Hepatocyte (in vitro differentiated cells): ENCODE results near the gene CHST15. TPM values are rescaled to one million over a fixed set of nuclear protein-coding genes. Genes with fewer than 3 reads are reported as not detected.

Experiments used
- DNase-seq: peaks from one replicate; pipeline ENCODE4 v3.0.0-alpha.2; 2016; ENCODE audit warnings: low spot score
- H2AFZ ChIP-seq: fragments of 200-600 bp; sonication (generic); 2 replicates; pipeline ENCODE4 v1.6.0; 2016; ENCODE audit warnings: antibody characterized with exemption, mild to moderate bottlenecking
- H3K27ac ChIP-seq: fragments of 200-600 bp; sonication (generic); 2 replicates; pipeline ENCODE4 v1.5.1; 2016; ENCODE audit warnings: mild to moderate bottlenecking
- H3K27me3 ChIP-seq: fragments of 200-600 bp; sonication (generic); 2 replicates; pipeline ENCODE4 v1.6.1; 2016
- H3K36me3 ChIP-seq: fragments of 200-600 bp; sonication (generic); replicated peaks from 2 replicates; pipeline ENCODE4 v1.5.1; 2016; ENCODE audit warnings: low read depth; ENCODE audit not compliant: insufficient read depth
- H3K4me1 ChIP-seq: fragments of 200-600 bp; sonication (generic); 2 replicates; pipeline ENCODE4 v1.5.1; 2016; ENCODE audit warnings: mild to moderate bottlenecking, moderate library complexity; ENCODE audit not compliant: insufficient read depth
- H3K4me2 ChIP-seq: fragments of 200-600 bp; sonication (generic); 2 replicates; pipeline ENCODE4 v1.6.0; 2016
- H3K4me3 ChIP-seq: fragments of 200-600 bp; sonication (generic); 2 replicates; pipeline ENCODE4 v1.5.1; 2016; ENCODE audit warnings: mild to moderate bottlenecking
- H3K79me2 ChIP-seq: fragments of 200-600 bp; sonication (generic); 2 replicates; pipeline ENCODE4 v1.6.0; 2017; ENCODE audit warnings: mild to moderate bottlenecking
- H3K9me2 ChIP-seq: fragments of 200-600 bp; sonication (generic); replicated peaks from 2 replicates; pipeline ENCODE4 v1.6.0; 2017; ENCODE audit warnings: mild to moderate bottlenecking; ENCODE audit not compliant: insufficient read depth
- H3K9me3 ChIP-seq: fragments of 200-600 bp; sonication (generic); 2 replicates; pipeline ENCODE4 v1.5.1; 2016; ENCODE audit warnings: low read depth, mild to moderate bottlenecking
- H4K20me1 ChIP-seq: fragments of 200-600 bp; sonication (generic); 2 replicates; pipeline ENCODE4 v1.6.0; 2016; ENCODE audit warnings: mild to moderate bottlenecking; ENCODE audit not compliant: insufficient read depth, poor library complexity, severe bottlenecking
- EZH2 ChIP-seq: fragments of 200-600 bp; sonication (generic); IDR thresholded peaks from 2 replicates; pipeline ENCODE4 v1.6.1; 2016; ENCODE audit warnings: antibody characterized with exemption, mild to moderate bottlenecking, borderline replicate concordance
- EZH2phosphoT487 ChIP-seq: fragments of 200-600 bp; sonication (generic); IDR thresholded peaks from one replicate; pipeline ENCODE4 v1.6.1; 2018; ENCODE audit warnings: antibody characterized with exemption, mild to moderate bottlenecking, low read depth, moderate library complexity; ENCODE audit not compliant: unreplicated experiment, severe bottlenecking
- WGBS: methylation state at CpG from one replicate; pipeline ENCODE4 v1.1.6; 2016; ENCODE audit warnings: low lambda C conversion rate; ENCODE audit errors: missing lambda C conversion rate; 5-methylcytosine and 5-hydroxymethylcytosine counted together
- polyA plus RNA-seq: library from polyadenylated mRNA; unstranded; fragments of >200 nt; fragmentation: Nextera tagmentation; extraction: Ambion mirVana; gene quantifications from 2 replicates; pipeline ENCODE4 v1.2.1, GENCODE V29; 2016
- total RNA-seq: library from RNA; depleted of rRNA; stranded (reverse); fragments of >200 nt; gene quantifications from 2 replicates; pipeline ENCODE4 v1.2.3, GENCODE V29; 2014
- TF ChIP-seq, protein P1 (sequence below): fragments of 200-600 bp; sonication (generic); IDR thresholded peaks from 2 replicates; pipeline ENCODE4 v1.5.1; 2016; ENCODE audit warnings: antibody characterized with exemption, mild to moderate bottlenecking; ENCODE audit not compliant: poor library complexity

Gene CHST15
- total and polyA plus RNA-seq, 2 experiments from 2014 or later, result 3.9 to 4.5 TPM

DNA sequence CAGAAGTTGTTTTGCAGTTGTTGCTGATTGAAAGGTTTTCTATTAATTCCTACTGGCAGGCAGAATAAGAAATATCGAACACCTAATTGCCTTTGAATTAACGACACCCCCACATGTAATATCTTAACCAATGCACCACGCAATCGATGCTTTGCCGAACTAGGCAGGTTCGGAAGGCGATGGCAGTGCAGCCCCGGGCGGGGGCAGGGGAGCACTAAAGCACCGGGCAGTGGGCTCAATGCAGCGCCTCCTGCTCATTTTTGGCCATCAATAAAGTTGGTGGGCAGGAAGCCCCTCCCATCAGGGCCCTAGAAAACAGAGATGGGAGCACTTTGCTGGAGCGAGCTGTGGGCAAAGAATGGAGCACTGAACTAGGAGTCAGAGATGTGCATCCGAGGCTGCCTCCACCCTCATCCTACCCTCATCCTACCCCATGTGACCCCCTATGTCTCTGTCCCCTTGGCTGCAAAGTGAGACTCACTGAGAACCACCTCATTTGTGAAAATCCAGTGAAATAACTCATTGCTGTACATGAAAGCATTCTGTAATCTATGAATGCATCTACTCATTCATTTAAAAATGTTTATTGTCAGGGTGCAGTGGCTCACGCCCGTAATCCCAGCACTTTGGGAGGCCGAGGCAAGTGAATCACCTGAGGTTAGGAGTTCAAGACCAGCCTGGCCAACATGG is 19.6 kb upstream of the CHST15 start:
- Histone ChIP-seq H3K4me1 (no peaks in the 10 kb centered on the region), H3K27me3 (no peaks in the 10 kb centered on the region), H2AFZ (no peak overlapping the region), H3K27ac (no peak overlapping the region), H3K4me3 (no peak overlapping the region), H4K20me1 (no peaks in the 10 kb centered on the region), H3K4me2 (no peak overlapping the region), H3K9me2 (no peaks in the 10 kb centered on the region), H3K79me2 (no peaks in the 10 kb centered on the region), H3K9me3 (no peaks in the 10 kb centered on the region), H3K36me3 (no peaks in the 10 kb centered on the region)
- WGBS, result 90% methylated on average over 16 of the region's 16 CpGs
- no peak for TF ChIP-seq EZH2
- no peak for TF ChIP-seq EZH2phosphoT487
- TF ChIP-seq, protein P1, sequence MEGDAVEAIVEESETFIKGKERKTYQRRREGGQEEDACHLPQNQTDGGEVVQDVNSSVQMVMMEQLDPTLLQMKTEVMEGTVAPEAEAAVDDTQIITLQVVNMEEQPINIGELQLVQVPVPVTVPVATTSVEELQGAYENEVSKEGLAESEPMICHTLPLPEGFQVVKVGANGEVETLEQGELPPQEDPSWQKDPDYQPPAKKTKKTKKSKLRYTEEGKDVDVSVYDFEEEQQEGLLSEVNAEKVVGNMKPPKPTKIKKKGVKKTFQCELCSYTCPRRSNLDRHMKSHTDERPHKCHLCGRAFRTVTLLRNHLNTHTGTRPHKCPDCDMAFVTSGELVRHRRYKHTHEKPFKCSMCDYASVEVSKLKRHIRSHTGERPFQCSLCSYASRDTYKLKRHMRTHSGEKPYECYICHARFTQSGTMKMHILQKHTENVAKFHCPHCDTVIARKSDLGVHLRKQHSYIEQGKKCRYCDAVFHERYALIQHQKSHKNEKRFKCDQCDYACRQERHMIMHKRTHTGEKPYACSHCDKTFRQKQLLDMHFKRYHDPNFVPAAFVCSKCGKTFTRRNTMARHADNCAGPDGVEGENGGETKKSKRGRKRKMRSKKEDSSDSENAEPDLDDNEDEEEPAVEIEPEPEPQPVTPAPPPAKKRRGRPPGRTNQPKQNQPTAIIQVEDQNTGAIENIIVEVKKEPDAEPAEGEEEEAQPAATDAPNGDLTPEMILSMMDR, result no peak
- DNase-seq, result no peak

DNA sequence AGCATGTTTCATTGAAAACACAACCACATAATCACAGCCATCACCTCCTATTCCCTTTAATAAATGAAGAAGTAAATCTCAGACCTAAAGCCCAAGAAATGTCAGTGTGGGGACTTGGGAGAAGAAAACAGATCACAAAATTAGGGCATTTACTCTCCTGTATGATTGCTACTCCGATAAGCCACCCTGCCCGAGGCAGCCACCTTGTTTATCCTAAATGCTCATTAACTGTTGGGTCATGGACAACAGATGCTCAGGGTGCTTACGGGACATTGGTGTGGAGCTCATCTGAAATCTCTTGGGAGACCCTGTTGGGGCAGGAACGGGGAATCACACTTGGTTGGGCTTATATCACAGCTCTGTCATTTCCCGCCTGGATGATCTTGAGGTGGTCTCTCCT is 17.5 kb upstream of the CHST15 start:
- Histone ChIP-seq H4K20me1 (no peaks in the 10 kb centered on the region), H3K36me3 (no peaks in the 10 kb centered on the region), H3K9me2 (no peaks in the 10 kb centered on the region), H3K27me3 (no peaks in the 10 kb centered on the region), H3K4me1 (peaks cover 11% of the 10 kb centered on the region), H3K9me3 (no peaks in the 10 kb centered on the region), H3K4me2 (no peak overlapping the region), H2AFZ (no peak overlapping the region), H3K79me2 (no peaks in the 10 kb centered on the region), H3K4me3 (no peak overlapping the region), H3K27ac (no peak overlapping the region)
- no peak for DNase-seq
- WGBS, result 86% methylated on average over 5 of the region's 5 CpGs
- TF ChIP-seq EZH2phosphoT487 (no peak), EZH2 (no peak)
- TF ChIP-seq, protein P1, result no peak

DNA sequence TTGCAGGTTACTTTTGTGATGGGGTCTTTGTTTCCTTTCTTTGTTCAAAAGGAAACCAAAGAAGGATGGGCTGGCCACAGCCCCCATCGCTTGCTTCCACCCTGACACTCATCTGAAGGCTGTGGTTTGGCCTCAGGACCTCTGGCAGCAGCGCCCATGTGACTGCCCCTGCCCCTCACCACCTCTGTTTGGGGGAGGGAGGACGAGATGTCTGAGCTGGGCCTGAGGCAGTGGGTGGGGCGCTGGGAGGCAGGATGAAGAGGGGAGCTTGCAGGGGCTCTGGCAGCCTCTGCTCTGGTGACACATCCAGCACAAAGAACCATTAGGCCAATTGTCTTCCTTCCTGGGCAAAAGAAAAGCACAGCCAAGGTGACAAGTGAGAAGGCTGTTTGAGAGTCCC is 15.9 kb upstream of the CHST15 start:
- TF ChIP-seq EZH2 (no peak), EZH2phosphoT487 (no peak)
- TF ChIP-seq, protein P1, result no peak
- DNase-seq, result no peak
- Histone ChIP-seq H3K27ac (no peak overlapping the region), H3K27me3 (no peaks in the 10 kb centered on the region), H3K4me1 (peaks cover 11% of the 10 kb centered on the region), H3K79me2 (no peaks in the 10 kb centered on the region), H3K4me2 (no peak overlapping the region), H3K36me3 (no peaks in the 10 kb centered on the region), H3K9me2 (no peaks in the 10 kb centered on the region), H4K20me1 (no peaks in the 10 kb centered on the region), H3K9me3 (no peaks in the 10 kb centered on the region), H2AFZ (no peak overlapping the region), H3K4me3 (no peak overlapping the region)
- 65% methylated on average over 4 of the region's 4 CpGs for WGBS
